IPS-NIHi7 (cell line): Measurements from ENCODE around the gene CCNL1.
A peak's percentile ranks its signal among the peaks of the same experiment; 100 is the strongest.

Experiments
- DNase-seq: peaks from one replicate; pipeline ENCODE4 v3.0.0; 2012; ENCODE audit warnings: mixed read lengths; ENCODE audit errors: extremely low spot score

The CCNL1 gene

GRCh38 chr3:157147099-157147803 lies 12.7 kb downstream of the CCNL1 start:
- DNase-seq: no peak

DNA sequence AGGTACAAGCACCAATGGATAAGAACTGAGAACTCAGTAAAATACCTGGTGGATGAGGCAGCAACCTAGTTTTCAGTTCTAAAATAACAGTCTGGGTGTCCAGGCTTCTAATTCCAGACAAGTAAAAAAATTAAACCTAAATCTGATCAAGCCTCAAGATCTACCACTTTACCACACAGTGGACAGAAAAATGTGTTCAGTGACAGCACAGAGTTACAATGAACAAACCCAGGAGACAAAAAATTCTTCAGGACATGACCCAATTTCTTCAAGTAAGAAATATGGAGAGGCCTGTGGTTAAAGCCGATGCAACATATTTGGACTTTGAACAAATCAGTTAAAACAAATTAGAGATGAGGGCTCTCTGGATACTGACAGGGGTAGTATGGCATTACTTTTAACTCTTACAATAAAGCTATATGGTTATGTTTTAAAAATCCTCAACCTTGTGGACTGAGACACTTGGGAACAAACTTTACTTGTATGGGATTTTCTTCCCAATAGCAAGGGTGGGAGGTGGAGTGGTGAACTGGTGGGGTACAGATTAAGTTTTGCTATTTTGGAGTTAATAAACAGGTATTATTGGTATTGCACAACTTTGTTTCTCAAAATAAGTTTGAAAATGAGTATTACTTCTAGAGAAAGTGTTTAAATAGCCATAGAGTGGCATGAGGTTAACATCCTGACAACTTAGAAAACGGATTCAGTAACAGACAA lies 14.2 kb downstream of the CCNL1 start:
- no peak for DNase-seq

- no peak for DNase-seq
These were observed 17.6 kb downstream of the CCNL1 start for GRCh38 chr3:157142315-157142714.

- no peak for DNase-seq
These were observed 19.9 kb downstream of the CCNL1 start for GRCh38 chr3:157139938-157140534.

DNA sequence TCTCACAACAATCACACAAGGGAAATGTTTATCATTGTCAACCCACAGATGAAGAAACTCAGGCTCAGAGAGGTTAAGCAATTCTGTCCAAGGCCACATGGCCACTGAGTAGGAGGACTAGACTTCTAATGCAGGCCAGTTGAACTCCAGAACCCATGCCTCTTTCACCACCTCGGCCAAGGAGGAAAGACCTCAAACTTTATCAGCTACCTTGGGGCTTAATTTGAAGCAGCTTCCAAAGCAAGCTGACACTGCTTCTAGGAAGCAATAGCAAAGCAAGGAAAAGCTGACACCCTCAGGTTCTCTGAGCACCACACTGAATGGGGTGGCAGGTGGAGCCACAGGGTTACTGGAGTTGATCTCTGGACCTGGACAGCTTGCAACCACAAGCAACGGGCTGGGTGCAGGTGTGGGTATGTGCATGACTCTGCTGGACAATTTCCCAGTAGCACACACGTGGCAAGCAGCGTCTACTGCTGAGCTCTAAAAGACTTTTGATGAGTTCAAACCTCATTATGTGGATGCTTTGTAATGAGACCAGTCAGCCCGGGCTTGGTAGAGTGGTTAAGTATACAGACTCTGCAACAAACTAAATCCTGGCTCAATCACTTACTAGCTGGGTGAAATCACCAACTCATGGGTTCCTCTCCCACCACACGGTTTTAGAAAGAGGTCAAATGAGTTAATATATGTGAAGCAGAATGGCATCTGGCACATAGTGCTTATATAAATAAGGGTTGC lies 23.1 kb downstream of the CCNL1 start:
- no peak for DNase-seq

DNA sequence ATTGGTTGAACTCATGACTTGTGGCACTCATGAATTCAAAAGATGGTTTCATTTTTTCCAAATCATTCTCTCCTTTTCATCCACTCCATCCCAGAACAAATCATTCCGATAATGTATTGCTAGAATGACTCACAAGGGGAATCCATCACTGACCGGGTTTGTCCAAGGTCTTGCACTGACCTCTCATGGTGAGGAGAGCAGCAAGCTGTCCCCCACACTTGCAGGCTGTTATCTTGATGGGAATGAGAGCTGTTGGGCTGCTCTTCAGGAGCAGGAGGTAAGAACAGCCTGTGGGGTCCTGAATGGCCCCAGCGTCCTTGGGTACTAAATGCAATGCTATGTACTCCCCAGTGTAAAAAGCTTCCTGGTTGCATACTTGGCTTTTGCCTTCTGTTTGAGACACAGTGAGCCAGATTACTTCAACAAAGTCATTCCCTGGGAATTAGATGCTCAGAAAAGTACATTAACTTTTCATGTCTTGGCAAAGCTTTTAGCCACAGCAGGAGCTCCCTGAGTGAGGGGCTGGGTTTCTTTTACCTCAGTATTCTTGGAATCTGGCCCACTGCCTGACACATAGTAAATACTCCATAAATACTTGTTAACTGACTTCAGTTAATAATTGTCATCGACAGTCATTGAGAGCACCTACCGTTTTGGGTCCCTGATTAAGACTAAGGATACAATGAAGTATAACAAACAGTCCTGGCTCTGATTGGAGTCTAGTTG lies 24.1 kb downstream of the CCNL1 start:
- no peak for DNase-seq

- DNase-seq: no peak
These were observed 25.2 kb downstream of the CCNL1 start for GRCh38 chr3:157134620-157135191.

DNA sequence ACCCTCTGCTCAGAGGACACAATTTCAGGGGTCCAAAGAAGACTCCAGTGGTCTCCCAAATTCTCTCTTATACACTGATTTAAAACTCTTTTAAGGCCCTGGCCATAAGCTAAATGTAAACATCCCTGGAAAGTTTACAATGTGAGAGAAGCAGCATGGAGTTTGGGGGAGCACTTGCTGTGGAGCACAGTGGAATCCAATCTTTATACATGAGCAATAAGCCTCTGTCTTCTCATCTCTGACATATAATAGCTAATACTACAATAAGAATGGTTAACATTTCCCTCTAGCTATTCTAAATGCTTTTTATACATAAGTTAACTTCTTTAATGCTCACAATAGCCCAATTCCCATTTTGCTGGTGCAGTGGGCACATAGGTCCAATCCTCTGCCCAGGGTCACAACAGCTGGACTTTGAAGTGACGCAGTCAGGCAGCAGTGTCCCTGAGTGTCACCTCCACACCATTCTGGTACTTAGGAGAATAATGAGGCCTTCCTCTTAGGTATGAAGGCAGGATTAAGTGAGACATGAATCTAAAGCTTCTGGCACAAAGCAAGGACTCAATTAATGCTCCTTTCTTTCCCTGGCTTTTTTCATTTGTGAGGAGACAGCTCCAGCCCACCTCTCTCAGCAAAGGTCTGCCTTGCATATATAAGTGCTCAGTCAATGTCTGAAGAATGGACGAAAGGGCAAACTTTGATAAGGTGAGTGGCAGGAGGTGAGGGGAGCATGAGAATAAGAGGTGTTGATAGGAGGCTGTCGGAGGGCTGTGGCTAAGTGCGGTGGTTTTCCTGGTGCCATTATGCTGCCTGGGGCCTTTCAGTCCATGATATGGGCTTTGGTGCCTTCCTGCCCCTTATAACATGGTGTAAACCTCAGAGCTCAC lies 26.3 kb downstream of the CCNL1 start:
- DNase-seq: no peak

DNA sequence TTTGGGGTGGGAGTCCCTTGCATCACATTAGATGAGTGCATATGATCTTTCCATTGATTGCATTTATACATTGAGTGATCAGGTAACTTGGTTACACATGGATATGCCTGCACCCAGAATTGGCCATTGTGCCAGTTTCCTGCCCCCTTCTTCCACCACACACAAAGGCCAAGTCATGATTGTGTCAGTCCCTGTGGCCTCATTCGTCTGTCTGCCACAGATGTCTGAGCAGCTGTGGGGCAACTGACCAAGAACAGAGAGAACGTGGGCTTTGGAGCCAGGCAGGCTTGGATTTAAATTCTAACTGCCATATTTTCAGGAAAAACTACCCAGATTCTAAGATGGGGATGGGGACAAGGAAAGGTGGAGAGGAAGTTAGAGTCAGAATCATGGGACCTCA lies 27.0 kb downstream of the CCNL1 start:
- DNase-seq: no peak

GRCh38 chr3:157132341-157132740 lies 27.6 kb downstream of the CCNL1 start:
- DNase-seq: no peak

DNA sequence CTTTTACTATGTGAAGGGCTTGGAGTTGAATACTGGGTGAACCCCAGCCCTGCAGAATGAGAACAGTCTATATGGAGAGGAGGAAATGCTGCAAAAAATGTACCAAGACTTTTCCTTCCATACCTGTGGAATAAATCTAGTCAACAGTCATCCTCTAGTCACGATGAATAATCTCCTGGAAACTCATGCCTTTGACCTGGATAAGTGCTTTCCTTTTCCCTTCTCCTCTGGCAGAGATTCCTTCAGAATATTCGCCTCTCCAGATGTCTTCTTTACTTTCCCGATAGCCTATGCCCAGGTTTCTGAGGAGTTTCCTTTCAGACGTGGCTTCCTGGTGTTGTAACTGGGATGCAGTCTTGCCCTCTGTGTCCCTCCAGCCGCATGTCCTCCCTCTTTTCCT lies 28.1 kb downstream of the CCNL1 start:
- DNase-seq: no peak

DNA sequence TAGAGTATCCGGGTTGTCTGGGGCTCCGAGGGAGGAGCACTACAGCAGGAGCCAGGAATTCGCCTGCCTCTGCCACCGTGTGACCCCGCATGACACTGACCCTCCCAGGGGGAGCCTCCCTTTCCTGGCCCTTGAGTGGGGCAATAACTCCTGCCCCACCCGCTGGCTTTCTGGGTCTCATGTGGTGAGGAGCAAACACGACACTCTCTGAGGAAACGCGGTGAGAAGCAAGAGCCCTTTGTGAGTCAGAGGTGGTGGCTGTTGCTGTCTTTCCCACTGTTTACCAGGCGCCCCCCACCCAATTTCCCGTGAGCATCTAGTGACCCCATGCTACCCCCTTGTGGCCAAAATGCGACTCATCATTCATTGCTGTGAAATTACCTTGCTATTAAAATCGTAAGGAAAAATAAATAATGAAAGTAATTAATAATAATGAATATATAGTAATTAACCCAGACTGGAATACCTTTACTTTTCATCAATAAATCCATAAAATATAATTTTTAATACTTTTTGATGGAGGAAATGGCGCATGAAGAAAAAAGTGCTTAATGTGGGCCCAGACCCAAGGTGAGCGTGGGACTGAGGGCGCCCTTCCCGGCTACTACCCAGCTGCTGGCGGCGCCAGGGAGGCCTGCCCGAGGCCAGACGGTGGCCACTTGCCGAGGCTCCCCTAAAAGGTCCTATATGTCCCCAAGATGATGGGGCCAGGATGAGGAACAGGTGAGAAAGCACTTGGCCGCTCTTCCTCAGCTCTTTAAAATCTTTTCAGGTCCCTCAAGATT lies 29.3 kb downstream of the CCNL1 start:
- DNase-seq: peak; percentile 82

DNA sequence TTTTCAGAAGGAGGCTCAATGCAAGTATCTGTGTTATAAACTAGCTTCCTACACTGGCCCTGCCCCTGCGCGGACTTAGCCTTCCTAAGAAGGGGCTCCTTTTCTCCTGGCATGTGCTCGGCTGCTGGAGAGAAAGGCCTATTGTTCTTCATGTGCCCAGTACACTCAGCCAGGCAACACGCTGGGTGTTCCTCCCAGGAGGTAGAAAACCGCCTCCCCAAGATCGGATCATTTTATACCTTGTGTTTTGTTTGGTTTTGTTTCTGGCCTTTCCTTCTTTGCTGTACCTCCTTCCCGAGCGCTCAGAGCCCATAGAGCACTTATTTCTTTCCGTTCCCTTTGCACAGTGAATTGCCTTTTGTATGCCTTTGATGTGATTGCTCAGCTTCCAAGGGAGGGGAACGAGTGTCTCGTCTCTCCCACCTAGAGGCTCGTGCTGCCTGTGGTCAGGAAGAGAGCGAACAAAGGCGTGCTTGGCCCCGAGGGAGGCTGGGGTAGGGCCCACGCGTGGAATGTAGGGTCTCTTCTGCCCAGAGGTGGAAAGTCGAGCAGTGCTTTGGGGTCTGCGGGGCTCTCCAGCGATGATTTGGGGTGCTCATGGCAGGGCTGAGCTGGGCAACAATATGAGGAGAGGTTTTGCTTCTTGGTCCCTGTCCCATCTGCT lies 30.0 kb downstream of the CCNL1 start:
- DNase-seq: peak; percentile 31

DNA sequence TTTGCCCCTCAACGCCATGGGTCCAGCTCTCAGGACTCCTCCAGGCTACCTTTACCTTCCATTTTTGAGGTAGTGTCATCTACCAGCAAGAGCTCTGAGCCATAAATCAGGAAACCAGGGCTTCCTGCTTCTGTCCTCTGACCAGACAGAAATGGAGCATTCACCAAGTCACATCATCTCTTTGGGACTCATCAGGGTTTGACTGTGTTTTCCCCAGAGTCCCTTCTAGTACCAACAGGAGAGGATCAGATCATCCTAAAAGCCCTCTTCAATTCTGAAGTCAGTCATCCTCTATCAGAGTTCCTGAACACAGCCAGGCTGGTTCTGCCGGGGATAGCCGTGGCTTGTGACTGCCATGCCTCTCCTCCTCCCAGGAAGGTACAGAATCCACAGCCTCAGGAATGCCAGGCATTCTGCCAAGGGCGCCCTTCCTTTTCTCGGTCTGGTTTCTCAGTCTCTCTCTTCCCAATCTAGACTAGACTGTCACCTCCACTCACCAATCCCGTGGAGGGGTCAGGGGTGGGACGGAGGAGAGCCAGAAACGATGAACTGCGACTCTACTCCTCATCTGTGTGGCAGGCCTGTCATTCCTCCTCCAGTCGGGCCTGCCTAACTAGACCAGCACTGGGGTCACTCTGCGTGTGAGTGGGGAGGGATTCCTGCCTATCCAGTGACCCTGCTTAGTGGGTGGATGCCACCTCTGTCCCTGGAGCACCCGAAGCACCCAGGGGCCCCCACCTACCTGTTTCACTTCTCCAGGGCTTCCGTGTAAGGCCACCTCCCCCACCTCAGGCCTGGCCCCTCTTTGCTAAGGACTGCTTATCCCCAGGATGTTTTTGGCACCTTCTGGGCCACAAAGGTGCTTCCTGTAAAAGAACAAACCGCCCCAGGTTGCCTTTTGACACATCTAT lies 30.9 kb downstream of the CCNL1 start:
- DNase-seq: no peak

DNA sequence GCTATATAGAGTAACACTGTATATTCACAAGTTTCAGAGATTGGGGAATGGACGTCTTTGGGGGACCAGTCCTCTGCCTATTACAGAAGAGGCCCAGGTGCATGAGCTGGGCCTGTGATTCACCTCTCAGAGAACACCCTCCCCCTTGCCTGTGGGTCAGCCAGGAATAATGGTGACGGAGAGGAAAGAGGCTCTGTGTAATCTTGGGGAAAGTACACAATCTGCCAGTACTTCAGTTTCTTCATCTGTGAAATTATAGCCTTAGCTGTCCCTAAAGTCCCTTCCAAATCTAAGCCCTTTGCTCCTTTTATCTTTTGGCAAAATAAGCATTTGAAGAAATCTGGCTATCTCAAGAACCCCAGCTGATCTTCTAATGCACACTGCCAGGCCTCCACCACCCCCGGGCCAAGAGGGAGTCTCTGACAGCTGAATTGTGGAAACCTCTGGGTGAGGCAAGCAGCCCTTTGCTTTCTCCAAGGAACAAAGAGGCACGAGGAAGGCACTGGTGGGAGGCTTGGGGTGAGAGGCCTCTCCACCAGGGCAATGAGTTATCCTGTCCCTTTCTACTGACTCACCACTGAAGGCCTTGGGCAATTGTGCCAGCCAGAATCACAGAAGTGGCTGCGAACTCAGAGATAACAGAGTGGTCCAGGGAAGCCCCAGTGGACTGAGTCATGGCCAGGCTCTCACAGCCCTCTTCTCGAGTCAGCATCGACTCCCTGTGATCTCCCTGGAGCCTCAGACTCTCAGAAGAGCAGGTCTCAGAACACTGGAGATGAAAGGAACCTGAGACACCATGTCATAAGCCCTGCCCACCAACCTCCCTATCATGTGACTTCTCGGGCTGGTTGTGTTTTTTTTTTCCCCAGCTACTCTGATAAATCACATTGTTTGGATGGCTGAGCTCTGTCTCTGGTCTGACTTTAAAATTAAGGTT lies 31.8 kb downstream of the CCNL1 start:
- peak; percentile 22 for DNase-seq

GRCh38 chr3:157127268-157127667 lies 32.7 kb downstream of the CCNL1 start:
- DNase-seq: no peak

DNA sequence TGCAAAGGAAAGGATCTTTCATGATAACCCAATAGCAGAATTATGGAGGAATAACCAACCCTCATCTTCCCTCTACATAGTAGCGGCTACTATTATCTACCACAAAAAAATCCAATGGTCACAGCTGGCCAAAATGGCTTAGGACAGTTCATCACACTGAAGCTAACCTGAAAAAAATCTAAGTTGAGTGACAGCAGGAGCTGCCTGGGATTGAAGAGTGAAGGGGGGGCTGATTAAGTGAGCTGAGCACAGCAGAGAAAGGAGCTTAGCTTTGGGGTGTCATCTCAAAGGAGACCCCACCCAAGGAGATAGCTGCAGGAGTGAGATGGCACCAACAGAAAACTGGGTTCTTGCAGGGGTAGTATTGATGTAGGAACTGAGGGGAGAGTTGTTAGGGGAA lies 33.6 kb downstream of the CCNL1 start:
- DNase-seq: no peak
